Esophagus squamous epithelium (tissue), 5 donors: ENCODE measurements around the gene TMEM184A. TPM values are rescaled to one million over a fixed set of nuclear protein-coding genes. Genes with fewer than 3 reads are reported as not detected.

ENCODE experiments used
- DNase-seq: peaks from one replicate; lab custom pipeline; 2025; lab: John Stamatoyannopoulos, UW
- H3K27ac ChIP-seq, 4 donors: fragments of 200-600 bp; sonication (generic); one replicate each; pipeline ENCODE4 v1.5.1; 2016 to 2019; ENCODE audit warnings: mild to moderate bottlenecking in 1 of 4
- H3K27me3 ChIP-seq, 4 donors: fragments of 200-600 bp; sonication (generic); 1 replicate in 3 of 4; 2 replicates in 1 of 4; pipeline versions ENCODE4 v1.5.1 to v1.6.0; 2017 to 2021; ENCODE audit warnings: antibody characterized with exemption in 1 of 4
- H3K36me3 ChIP-seq, 3 donors: fragments of 200-600 bp; sonication (generic); one replicate each; pipeline ENCODE4 v1.5.1; 2016 to 2019
- H3K4me1 ChIP-seq, 3 donors: fragments of 200-600 bp; sonication (generic); one replicate each; pipeline ENCODE4 v1.5.1; 2017 to 2019
- H3K4me3 ChIP-seq, 4 donors: fragments of 200-600 bp; sonication (generic); 1 replicate in 3 of 4; 2 replicates in 1 of 4; pipeline ENCODE4 v1.5.1; 2016 to 2019; ENCODE audit warnings: mild to moderate bottlenecking in 2 of 4, moderate library complexity in 1 of 4
- H3K9me3 ChIP-seq, 3 donors: fragments of 200-600 bp; sonication (generic); one replicate each; pipeline ENCODE4 v1.5.1; 2016 to 2019
- CTCF ChIP-seq, 6 experiments: fragments of 450-650 bp in 4 of 6; fragments of 200-600 bp in 2 of 6; sonication (generic) in 2 of 6; IDR thresholded peaks; one replicate each; pipeline ENCODE4 v1.5.1; 2016 to 2019; ENCODE audit warnings: antibody characterized with exemption in 6 of 6, mild to moderate bottlenecking in 4 of 6, moderate library complexity in 4 of 6
- POLR2A ChIP-seq, 4 donors: fragments of 450-650 bp; IDR thresholded peaks; one replicate each; pipeline ENCODE4 v1.6.1; 2017; ENCODE audit warnings: antibody characterized with exemption in 4 of 4, mild to moderate bottlenecking in 4 of 4, moderate library complexity in 3 of 4
- WGBS, 2 donors: methylation state at CpG; one replicate each; pipeline ENCODE4 v1.1.5; 2018; 5-methylcytosine and 5-hydroxymethylcytosine counted together
- intact Hi-C: fragments of 100-400 bp; cut with DNase I; formaldehyde crosslinking; loops from one replicate; pipeline ENCODE4 v1.15.0; 2022
- total RNA-seq, 4 donors: library from RNA; depleted of rRNA; stranded (reverse); fragments of >200 nt; gene quantifications; one replicate each; pipeline ENCODE4 v1.1.0, GENCODE V29; 2016
- donor health status: DM: yes; HTN: yes; CAD: no.

The TMEM184A gene
- total RNA-seq, 4 donors from 2014 or later = 56.7 to 204 (median 98.9) TPM

- peak overlapping the region in 1 of 4 donors; percentile 39 for H3K4me3 ChIP-seq
- H3K27me3 ChIP-seq = peaks cover 0 to 10% (median 0%) of the 10 kb centered on the region in 4 donors
- intact Hi-C loops = no loop called here
- TF ChIP-seq CTCF (IDR thresholded peaks at IDR 0.05) = no peak
- peaks cover 4 to 27% (median 12%) of the 10 kb centered on the region in 3 donors for H3K4me1 ChIP-seq
- H3K9me3 ChIP-seq = no peaks in the 10 kb centered on the region
- no peak for DNase-seq
- H3K36me3 ChIP-seq = no peaks in the 10 kb centered on the region
- peak overlapping the region; percentile 63 to 85 (median 83) for H3K27ac ChIP-seq
- 39 to 51% methylated on average over 5 to 6 of the region's 35 CpGs for WGBS, 2 donors
Measured at GRCh38 chr7:1512781-1513656, 43.0 kb downstream of the TMEM184A start.

DNA sequence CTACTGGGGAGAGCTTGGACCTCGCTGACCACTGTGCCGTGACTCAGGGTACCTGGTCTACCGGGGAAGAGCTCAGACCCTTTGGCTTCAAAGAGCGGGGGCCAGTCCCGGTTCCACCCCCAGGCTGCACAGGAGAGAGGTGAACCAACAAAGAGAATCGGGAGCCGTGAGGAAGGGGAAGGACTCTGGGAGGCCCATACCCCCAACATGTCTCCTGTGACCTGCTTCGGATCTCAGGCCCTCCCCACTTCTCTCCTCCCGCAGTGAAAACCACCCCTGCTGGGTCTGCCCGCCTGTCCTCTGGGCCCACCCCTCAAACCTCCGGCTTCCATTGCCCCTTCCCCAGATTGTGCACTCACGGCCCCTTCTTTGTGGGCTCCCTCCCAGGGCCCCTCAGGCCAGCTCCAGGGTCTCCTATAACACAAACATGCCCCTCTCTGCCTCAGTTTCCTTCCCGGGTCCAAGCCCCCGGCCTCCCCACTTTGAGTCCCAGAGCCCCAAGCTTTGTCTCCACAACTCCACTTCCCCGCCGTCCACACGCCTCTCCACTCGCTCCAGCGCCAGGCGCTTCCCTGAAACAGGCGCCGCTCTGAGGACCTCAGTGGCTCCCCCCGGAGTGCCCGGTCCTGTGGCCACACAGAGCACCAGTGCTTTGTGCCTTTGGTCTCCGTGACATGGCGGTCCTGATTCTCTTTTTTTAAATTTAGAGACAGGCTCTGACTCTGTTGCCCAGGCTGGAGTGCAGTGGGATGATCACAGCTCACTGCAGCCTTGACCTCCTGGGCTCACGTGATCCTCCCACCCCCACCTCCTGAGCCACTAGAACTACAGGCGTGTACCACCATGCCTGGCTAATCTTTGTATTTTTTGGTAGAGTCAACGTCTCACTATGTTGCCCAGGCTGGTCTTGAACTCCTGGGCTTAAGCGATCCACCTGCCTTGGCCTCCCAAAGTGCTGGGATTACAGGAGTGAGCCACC is 44.3 kb downstream of the TMEM184A start:
- Histone ChIP-seq H3K27me3 (peaks cover 0 to 10% (median 0%) of the 10 kb centered on the region in 4 donors), H3K36me3 (no peaks in the 10 kb centered on the region), H3K9me3 (no peaks in the 10 kb centered on the region), H3K4me1 (peaks cover 4 to 35% (median 12%) of the 10 kb centered on the region in 3 donors), H3K4me3 (no peak overlapping the region), H3K27ac (no peak overlapping the region)
- no peak for DNase-seq
- intact Hi-C loops = no loop called here
- no peak for TF ChIP-seq CTCF (IDR thresholded peaks at IDR 0.05)
- TF ChIP-seq POLR2A (IDR thresholded peaks at IDR 0.05) = no peak
- 72 to 86% methylated on average over 18 to 21 of the region's 30 CpGs for WGBS, 2 donors

DNA sequence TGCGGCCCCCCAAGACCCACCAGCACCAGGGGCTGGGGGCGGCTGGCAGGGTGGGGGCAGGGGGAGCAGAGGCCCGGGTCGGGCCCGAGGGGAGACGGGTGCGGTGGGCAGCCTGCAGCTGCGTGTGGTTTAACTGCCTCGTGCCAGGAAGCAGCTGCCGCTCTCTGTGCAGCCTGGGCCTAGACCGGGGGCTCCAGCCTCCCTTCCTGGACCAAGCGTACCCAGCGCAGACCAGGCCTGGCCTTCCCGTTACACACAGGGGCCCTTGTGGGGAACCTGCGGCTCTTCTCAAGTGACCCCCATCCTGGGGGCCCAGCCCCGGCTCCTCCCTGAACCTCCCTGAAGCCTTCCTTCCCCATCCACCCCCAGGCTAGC is 45.2 kb downstream of the TMEM184A start:
- 40 to 75% methylated on average over 1 to 6 of the region's 16 CpGs for WGBS, 2 donors
- Histone ChIP-seq H3K4me1 (peaks cover 4 to 43% (median 12%) of the 10 kb centered on the region in 3 donors), H3K4me3 (no peak overlapping the region), H3K27me3 (peaks cover 0 to 9% (median 0%) of the 10 kb centered on the region in 4 donors), H3K9me3 (no peaks in the 10 kb centered on the region), H3K36me3 (no peaks in the 10 kb centered on the region), H3K27ac (no peak overlapping the region)
- TF ChIP-seq POLR2A (IDR thresholded peaks at IDR 0.05) = no peak
- no peak for TF ChIP-seq CTCF (IDR thresholded peaks at IDR 0.05)
- no peak for DNase-seq
- intact Hi-C loops = no loop called here

DNA sequence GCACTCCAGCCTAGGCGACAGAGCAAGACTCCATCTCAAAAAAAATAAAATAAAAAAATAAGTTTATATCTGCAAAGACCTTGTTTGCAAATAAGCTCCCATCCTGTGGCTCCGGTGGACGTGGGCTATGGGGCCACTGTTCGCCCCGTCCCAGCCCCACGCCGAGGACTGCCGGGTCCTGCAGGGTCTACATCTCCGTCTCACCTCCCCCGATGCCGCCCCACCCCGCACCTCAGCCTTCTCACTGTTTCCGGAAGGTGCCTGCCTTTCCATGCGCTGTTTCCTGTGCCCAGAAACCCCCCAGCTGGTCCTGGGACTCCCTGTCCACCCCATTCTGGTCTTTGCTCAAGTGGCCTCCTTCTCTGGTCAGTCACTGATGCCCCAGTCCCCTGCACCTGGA is 46.8 kb downstream of the TMEM184A start:
- no peak for TF ChIP-seq POLR2A (IDR thresholded peaks at IDR 0.05)
- TF ChIP-seq CTCF (IDR thresholded peaks at IDR 0.05) = no peak
- Histone ChIP-seq H3K9me3 (no peaks in the 10 kb centered on the region), H3K27me3 (peaks cover 0 to 7% (median 0%) of the 10 kb centered on the region in 4 donors), H3K4me3 (no peak overlapping the region), H3K4me1 (peaks cover 4 to 48% (median 12%) of the 10 kb centered on the region in 3 donors), H3K27ac (no peak overlapping the region), H3K36me3 (no peaks in the 10 kb centered on the region)
- 86 to 87% methylated on average over 14 of the region's 14 CpGs for WGBS, 2 donors
- no peak for DNase-seq
- intact Hi-C loops = no loop called here
